Upper lobe of left lung (tissue), 4 donors: ENCODE data around the gene PRKAR1B.

Source experiments
- EP300 ChIP-seq, 4 donors: sonication (generic); formaldehyde crosslinking; IDR thresholded peaks; one replicate each; pipeline ENCODE4 v1.5.1; 2017; ENCODE audit warnings: antibody characterized with exemption in 4 of 4, control low read depth in 2 of 4
- POLR2A ChIP-seq, 4 donors: fragments of 450-650 bp; IDR thresholded peaks; one replicate each; pipeline ENCODE4 v1.5.1; 2016 to 2017; ENCODE audit warnings: antibody characterized with exemption in 4 of 4, mild to moderate bottlenecking in 2 of 4
- POLR2AphosphoS5 ChIP-seq, 2 donors: sonication (generic); formaldehyde crosslinking; IDR thresholded peaks; one replicate each; pipeline ENCODE4 v1.5.1; 2017; ENCODE audit warnings: antibody characterized with exemption in 2 of 2
- TF ChIP-seq, protein P1 (sequence below), 6 experiments: fragments of 450-650 bp in 4 of 6; fragments of 200-600 bp in 2 of 6; sonication (generic) in 2 of 6; IDR thresholded peaks; one replicate each; pipeline ENCODE4 v1.5.1; 2016 to 2019; ENCODE audit warnings: antibody characterized with exemption in 6 of 6

DNA sequence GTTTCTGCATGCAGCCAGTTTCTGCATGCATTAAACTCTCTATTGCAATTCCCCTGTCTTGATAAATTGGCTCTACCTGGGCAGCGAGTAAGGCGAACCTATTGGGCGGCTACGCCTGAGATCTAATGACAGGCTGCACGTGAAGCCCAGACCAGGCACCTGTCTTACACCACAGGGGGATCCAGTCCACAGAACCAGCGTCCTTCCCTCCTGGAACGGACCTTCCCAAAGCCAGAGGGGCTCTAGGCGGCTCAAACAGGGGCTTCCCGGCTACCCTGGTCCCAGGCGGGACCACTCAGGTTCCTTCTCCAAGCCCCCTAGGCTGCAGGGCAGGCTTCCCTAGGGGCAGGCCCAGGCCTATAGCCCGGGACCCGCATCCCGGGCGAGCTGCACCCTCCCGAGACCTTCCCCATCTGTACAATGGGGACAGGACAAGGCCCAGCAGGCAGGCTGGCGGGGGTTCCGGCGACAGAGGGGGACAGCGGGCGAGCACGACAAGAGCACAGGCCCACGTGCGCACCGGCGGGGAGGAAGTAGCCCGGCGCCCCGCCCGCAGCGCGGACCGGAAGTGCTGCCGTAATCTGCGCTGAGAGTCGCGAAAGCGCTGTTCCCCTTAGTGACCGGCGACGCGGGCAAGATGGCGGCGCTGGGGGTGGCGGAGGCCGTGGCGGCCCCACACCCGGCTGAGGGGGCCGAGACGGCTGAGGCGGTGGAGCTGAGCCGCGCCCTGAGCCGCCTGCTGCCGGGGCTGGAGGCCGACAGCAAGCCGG lies 812 bp downstream of the PRKAR1B start, which contains the start of gene DNAAF5:
- TF ChIP-seq, protein P1, sequence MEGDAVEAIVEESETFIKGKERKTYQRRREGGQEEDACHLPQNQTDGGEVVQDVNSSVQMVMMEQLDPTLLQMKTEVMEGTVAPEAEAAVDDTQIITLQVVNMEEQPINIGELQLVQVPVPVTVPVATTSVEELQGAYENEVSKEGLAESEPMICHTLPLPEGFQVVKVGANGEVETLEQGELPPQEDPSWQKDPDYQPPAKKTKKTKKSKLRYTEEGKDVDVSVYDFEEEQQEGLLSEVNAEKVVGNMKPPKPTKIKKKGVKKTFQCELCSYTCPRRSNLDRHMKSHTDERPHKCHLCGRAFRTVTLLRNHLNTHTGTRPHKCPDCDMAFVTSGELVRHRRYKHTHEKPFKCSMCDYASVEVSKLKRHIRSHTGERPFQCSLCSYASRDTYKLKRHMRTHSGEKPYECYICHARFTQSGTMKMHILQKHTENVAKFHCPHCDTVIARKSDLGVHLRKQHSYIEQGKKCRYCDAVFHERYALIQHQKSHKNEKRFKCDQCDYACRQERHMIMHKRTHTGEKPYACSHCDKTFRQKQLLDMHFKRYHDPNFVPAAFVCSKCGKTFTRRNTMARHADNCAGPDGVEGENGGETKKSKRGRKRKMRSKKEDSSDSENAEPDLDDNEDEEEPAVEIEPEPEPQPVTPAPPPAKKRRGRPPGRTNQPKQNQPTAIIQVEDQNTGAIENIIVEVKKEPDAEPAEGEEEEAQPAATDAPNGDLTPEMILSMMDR (IDR thresholded peaks at IDR 0.05): peak in 2 of 6 experiments; percentile 21 to 32
- TF ChIP-seq POLR2A (IDR thresholded peaks at IDR 0.05) (peak in 3 of 4 donors; percentile 21 to 48 (median 26)), POLR2AphosphoS5 (IDR thresholded peaks at IDR 0.05) (peak; percentile 72 to 84), EP300 (IDR thresholded peaks at IDR 0.05) (peak in 1 of 4 donors; percentile 20)
